ENCODE measurements around the gene WRAP73.

GRCh38 chr1:3641816-3642215, 8.1 kb downstream of the WRAP73 start:
- TF ChIP-seq REST (IDR thresholded peaks at IDR 0.05; ENCODE audit: unreplicated experiment) (no peak), EZH2phosphoT487 (IDR thresholded peaks at IDR 0.05; ENCODE audit: unreplicated experiment) (no peak)

Measured in GM23338 (cell line).